ENCODE measurements around the gene MDGA2. TPM values are rescaled to one million over a fixed set of nuclear protein-coding genes. Genes with fewer than 3 reads are reported as not detected.

MDGA2 gene
- total and polyA plus RNA-seq, 2 of the 8 experiments (the other 6 are each of a cell fraction or from before 2014, with no cell fraction given) = 0.11 to 0.69 TPM

DNA sequence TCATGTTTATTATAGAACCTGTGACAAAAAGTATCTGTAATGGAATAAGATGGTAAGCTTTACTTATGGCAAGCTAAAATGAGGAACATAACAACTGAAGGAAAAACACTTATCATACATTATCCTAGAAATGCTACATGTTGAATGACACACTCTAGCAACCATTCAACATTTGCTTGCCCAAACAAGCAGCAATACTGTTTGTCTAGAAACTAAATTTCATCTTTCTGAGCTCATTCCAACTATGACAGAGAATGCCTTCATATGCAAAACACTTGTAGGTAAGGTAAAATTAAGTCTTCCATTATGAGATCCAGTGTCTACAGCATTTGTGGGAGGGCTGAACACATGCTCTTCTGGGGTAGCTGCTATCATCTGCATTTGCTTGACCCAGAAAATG, 108.1 kb downstream of the MDGA2 start (continued):
- TF ChIP-seq CHD7 (IDR thresholded peaks at IDR 0.05; ENCODE audit: insufficient replicate concordance, low read length) (no peak), TAF1 (IDR thresholded peaks at IDR 0.05; ENCODE audit: low read depth, low read length) (no peak), TBP (IDR thresholded peaks at IDR 0.05; ENCODE audit: low read depth, low read length) (no peak), POLR2AphosphoS5 (IDR thresholded peaks at IDR 0.05; ENCODE audit: low read depth, low read length) (no peak), FOSL1 (IDR thresholded peaks at IDR 0.05; ENCODE audit: insufficient read depth, low read depth, low read length) (no peak), EGR1 (IDR thresholded peaks at IDR 0.05; ENCODE audit: borderline replicate concordance, low read depth, low read length) (no peak), RNF2 (IDR thresholded peaks at IDR 0.05; ENCODE audit: borderline replicate concordance, low read depth, low read length, missing control alignments, poor library complexity, severe bottlenecking) (no peak), TEAD4 (IDR thresholded peaks at IDR 0.05; ENCODE audit: low read depth, low read length) (no peak)
- TF ChIP-seq, protein P1, sequence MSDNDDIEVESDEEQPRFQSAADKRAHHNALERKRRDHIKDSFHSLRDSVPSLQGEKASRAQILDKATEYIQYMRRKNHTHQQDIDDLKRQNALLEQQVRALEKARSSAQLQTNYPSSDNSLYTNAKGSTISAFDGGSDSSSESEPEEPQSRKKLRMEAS (IDR thresholded peaks at IDR 0.05) = no peak
- TF ChIP-seq, protein P2, sequence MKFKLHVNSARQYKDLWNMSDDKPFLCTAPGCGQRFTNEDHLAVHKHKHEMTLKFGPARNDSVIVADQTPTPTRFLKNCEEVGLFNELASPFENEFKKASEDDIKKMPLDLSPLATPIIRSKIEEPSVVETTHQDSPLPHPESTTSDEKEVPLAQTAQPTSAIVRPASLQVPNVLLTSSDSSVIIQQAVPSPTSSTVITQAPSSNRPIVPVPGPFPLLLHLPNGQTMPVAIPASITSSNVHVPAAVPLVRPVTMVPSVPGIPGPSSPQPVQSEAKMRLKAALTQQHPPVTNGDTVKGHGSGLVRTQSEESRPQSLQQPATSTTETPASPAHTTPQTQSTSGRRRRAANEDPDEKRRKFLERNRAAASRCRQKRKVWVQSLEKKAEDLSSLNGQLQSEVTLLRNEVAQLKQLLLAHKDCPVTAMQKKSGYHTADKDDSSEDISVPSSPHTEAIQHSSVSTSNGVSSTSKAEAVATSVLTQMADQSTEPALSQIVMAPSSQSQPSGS (IDR thresholded peaks at IDR 0.05; ENCODE audit: low read length) = no peak

Measured in H1 (cell line).